GM19372 (cell line): Measurements from ENCODE around the gene TECPR2.
"Not testable (repeated sequence)": the region's sequence is repeated elsewhere in the genome, so short reads cannot be mapped to it uniquely, and the experiment has no call there.

Experiments used
- ATAC-seq: cut with Tn5 transposase; IDR thresholded peaks from one replicate; pipeline ENCODE4 v1.9.1; 2021; ENCODE audit warnings: mild to moderate bottlenecking, low read depth, moderate library complexity; ENCODE audit not compliant: unreplicated experiment

TECPR2 gene

GRCh38 chr14:102544046-102544746 is 181.5 kb downstream of the TECPR2 start:
- ATAC-seq = no peak

GRCh38 chr14:102544747-102545460 is 182.2 kb downstream of the TECPR2 start:
- ATAC-seq = no peak

GRCh38 chr14:102545461-102546265 is 182.9 kb downstream of the TECPR2 start:
- ATAC-seq = no peak

GRCh38 chr14:102548616-102549240 is 186.0 kb downstream of the TECPR2 start:
- no peak for ATAC-seq

- ATAC-seq = not testable (repeated sequence)
Measured at GRCh38 chr14:102550927-102551401, 188.2 kb downstream of the TECPR2 start.
